22Rv1 (cell line): Measurements from ENCODE around the gene ELF4.

ENCODE experiments used
- ZFX ChIP-seq: fragments of 450-650 bp; IDR thresholded peaks from 2 replicates; pipeline ENCODE4 v1.6.1; 2017; ENCODE audit warnings: antibody characterized with exemption, borderline replicate concordance
- TF ChIP-seq, protein P1 (sequence below): fragments of 450-650 bp; IDR thresholded peaks from 2 replicates; pipeline ENCODE4 v1.5.1; 2017; ENCODE audit warnings: mild to moderate bottlenecking

DNA sequence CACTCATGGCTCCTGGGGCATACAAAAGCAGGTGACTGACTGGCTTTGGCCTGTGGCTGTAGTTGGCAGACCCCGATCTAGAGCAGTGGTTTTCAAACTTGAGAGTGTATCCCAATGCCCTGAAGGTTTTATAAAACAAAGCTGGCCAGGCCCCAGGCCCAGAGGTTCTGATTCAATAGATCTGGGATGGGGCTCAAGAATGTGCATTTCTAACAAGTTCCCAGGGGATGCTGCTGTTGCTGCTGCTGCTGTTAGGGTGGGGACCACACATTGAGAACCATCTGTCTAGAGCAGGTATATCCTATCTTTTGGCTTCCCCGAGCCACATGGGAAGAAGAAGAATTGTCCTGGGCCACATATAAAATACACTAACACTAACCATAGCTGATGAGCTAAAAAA lies 48.0 kb upstream of the ELF4 start:
- TF ChIP-seq, protein P1, sequence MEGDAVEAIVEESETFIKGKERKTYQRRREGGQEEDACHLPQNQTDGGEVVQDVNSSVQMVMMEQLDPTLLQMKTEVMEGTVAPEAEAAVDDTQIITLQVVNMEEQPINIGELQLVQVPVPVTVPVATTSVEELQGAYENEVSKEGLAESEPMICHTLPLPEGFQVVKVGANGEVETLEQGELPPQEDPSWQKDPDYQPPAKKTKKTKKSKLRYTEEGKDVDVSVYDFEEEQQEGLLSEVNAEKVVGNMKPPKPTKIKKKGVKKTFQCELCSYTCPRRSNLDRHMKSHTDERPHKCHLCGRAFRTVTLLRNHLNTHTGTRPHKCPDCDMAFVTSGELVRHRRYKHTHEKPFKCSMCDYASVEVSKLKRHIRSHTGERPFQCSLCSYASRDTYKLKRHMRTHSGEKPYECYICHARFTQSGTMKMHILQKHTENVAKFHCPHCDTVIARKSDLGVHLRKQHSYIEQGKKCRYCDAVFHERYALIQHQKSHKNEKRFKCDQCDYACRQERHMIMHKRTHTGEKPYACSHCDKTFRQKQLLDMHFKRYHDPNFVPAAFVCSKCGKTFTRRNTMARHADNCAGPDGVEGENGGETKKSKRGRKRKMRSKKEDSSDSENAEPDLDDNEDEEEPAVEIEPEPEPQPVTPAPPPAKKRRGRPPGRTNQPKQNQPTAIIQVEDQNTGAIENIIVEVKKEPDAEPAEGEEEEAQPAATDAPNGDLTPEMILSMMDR, result no peak
- TF ChIP-seq ZFX, result no peak
